SU-DHL-6 (cell line): ENCODE results near the gene MYO9A.

Experiments used
- CTCF ChIP-seq: fragments of 200-600 bp; sonication (generic); IDR thresholded peaks from one replicate; pipeline ENCODE4 v1.5.1; 2017; ENCODE audit warnings: antibody characterized with exemption, mild to moderate bottlenecking, low read length, moderate library complexity; ENCODE audit not compliant: insufficient read depth, poor library complexity, severe bottlenecking
- EZH2phosphoT487 ChIP-seq: fragments of 200-600 bp; sonication (generic), shearing (Covaris generic); conservative IDR thresholded peaks from 2 replicates; pipeline ENCODE4 v1.6.1; 2018; ENCODE audit warnings: mild to moderate bottlenecking, antibody characterized with exemption, low read length, moderate library complexity, mixed read lengths

GRCh38 chr15:72112805-72113204 is 5.1 kb downstream of the MYO9A start:
- no peak for TF ChIP-seq CTCF
- TF ChIP-seq EZH2phosphoT487, result no peak
